ENCODE measurements around the gene ZBTB16. TPM values are rescaled to one million over a fixed set of nuclear protein-coding genes. Genes with fewer than 3 reads are reported as not detected.

ZBTB16 gene
- total and polyA plus RNA-seq, 2 donors (not counting 3 experiments of a cell fraction or from before 2014, with no cell fraction given), result 9.8 to 20.3 TPM

GRCh38 chr11:114061048-114061680 lies 1.7 kb downstream of the ZBTB16 start:
- no peaks in the 10 kb centered on the region for H3K9me1 ChIP-seq (replicated peaks; ENCODE audit: control insufficient read depth, extremely low read depth, insufficient read depth, low read length)
- H3K27ac ChIP-seq (ENCODE audit: insufficient read depth, low read depth, low read length), result peak overlapping the region; percentile 78
- H2AFZ ChIP-seq (ENCODE audit: low read depth, low read length), result peak overlapping the region; percentile 75
- H3K4me3 ChIP-seq (replicated peaks in 1 of 3; ENCODE audit: insufficient read depth in 1 of 3, low read depth in 1 of 3, low read length in 3 of 3), result peak overlapping the region; percentile 86 to 90 (median 87)
- FAIRE-seq (peak; percentile 56), DNase-seq (ENCODE audit: low read depth, low spot score) (peak; percentile 48)
- H3K27me3 ChIP-seq (ENCODE audit: control insufficient read depth in 2 of 2, insufficient read depth in 2 of 2, low read length in 2 of 2), result peaks cover 0 to 2% of the 10 kb centered on the region in 2 experiments
- intact Hi-C loops (cut with micrococcal nuclease), result loop anchor here (1.0 to 2.0 kb wide), 3 partner anchors 20 to 118 kb away; no protein-coding TSS in a partner anchor
- H3K36me3 ChIP-seq (ENCODE audit: control insufficient read depth in 2 of 2, extremely low read depth in 1 of 2, insufficient read depth in 2 of 2, low read length in 2 of 2), result peaks cover 2 to 19% of the 10 kb centered on the region in 2 experiments
- peaks cover 6% of the 10 kb centered on the region for H3K79me2 ChIP-seq (ENCODE audit: control insufficient read depth, insufficient read depth, low read length)
- ChIA-PET POLR2A (interaction anchor here (1.1 to 1.2 kb wide), 2 partner anchors 16 to 106 kb away, joined by 3 read pairs; no protein-coding TSS in a partner anchor), CTCF (interaction anchor here (0.9 to 6.6 kb wide), 18 partner anchors 15 to 219 kb away, joined by 3 to 90 read pairs (median 5); no protein-coding TSS in a partner anchor)
- peak overlapping the region; percentile 82 for H3K4me2 ChIP-seq (ENCODE audit: insufficient read depth, low read length)
- H3K4me1 ChIP-seq (ENCODE audit: control insufficient read depth, extremely low read depth, insufficient read depth, low read length), result peaks cover 8% of the 10 kb centered on the region
- TF ChIP-seq POLR2AphosphoS5 (IDR thresholded peaks at IDR 0.05; ENCODE audit: insufficient read depth, low read depth, low read length) (no peak), FOS (IDR thresholded peaks at IDR 0.05; ENCODE audit: borderline replicate concordance, insufficient read depth, low read length) (no peak), POLR2A (IDR thresholded peaks at IDR 0.05; ENCODE audit: low read depth, low read length) (no peak), GATA2 (IDR thresholded peaks at IDR 0.05; ENCODE audit: insufficient read depth, insufficient read length, low read depth, low read length) (no peak), MAX (IDR thresholded peaks at IDR 0.05; ENCODE audit: insufficient read depth, insufficient read length) (no peak), EZH2 (IDR thresholded peaks at IDR 0.05; ENCODE audit: borderline replicate concordance, low read depth, low read length, severe bottlenecking) (no peak), MYC (IDR thresholded peaks at IDR 0.05; ENCODE audit: low read depth, low read length) (no peak)
- BruUV-seq (replicated peaks), result no TSS peak
- dilution Hi-C loops (cut with MboI; ENCODE audit: extremely low pct_ligation_motif_present, low sequenced_read_pairs), result no loop called here
- peak overlapping the region; percentile 94 for H3K9ac ChIP-seq (replicated peaks; ENCODE audit: extremely low read depth, insufficient read depth, low read length)
- H4K20me1 ChIP-seq (replicated peaks; ENCODE audit: control insufficient read depth, extremely low read depth, insufficient read depth, low read length), result no peaks in the 10 kb centered on the region
- no peaks in the 10 kb centered on the region for H3K9me3 ChIP-seq (replicated peaks; ENCODE audit: control insufficient read depth, insufficient read depth, low read length)

Measured in endothelial cell of umbilical vein (primary cell).